ENCODE data around the gene NCS1. TPM values are rescaled to one million over a fixed set of nuclear protein-coding genes. Genes with fewer than 3 reads are reported as not detected.
"Not testable (repeated sequence)": the region's sequence is repeated elsewhere in the genome, so short reads cannot be mapped to it uniquely, and the experiment has no call there.

Gene NCS1
- total RNA-seq, 1 donor from 2014 or later = 37.7 TPM

DNA sequence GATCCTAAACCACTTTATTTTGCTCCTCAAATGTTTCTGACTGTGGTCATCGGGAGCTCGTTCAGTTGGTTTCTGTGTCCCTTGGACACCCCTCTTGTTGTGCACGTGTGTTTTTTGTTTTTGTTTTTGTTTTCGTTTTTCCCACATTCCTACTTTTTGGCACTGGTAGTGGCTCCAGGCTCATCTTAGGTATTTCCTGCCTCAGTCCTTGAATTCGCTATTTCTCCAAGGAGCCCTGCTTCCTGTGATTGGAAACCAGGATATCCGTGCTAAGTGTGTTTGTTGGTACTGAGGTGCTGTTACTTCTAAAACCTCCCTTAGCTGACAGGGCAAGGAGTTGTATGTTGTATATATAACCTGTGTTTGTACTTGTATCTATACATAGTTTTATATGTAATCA, 99.3 kb downstream of the NCS1 start:
- no peak overlapping the region for H3K4me3 Mint-ChIP-seq (ENCODE audit: unreplicated experiment)
- H3K4me1 Mint-ChIP-seq (ENCODE audit: unreplicated experiment) = no peaks in the 10 kb centered on the region
- no peak for DNase-seq (ENCODE audit: extremely low spot score, unreplicated experiment)
- peaks cover 72% of the 10 kb centered on the region for H3K27me3 Mint-ChIP-seq (ENCODE audit: unreplicated experiment)
- H3K36me3 Mint-ChIP-seq (ENCODE audit: unreplicated experiment) = no peaks in the 10 kb centered on the region
- no peaks in the 10 kb centered on the region for H3K9me3 Mint-ChIP-seq (ENCODE audit: unreplicated experiment)
- TF ChIP-seq, protein P1, sequence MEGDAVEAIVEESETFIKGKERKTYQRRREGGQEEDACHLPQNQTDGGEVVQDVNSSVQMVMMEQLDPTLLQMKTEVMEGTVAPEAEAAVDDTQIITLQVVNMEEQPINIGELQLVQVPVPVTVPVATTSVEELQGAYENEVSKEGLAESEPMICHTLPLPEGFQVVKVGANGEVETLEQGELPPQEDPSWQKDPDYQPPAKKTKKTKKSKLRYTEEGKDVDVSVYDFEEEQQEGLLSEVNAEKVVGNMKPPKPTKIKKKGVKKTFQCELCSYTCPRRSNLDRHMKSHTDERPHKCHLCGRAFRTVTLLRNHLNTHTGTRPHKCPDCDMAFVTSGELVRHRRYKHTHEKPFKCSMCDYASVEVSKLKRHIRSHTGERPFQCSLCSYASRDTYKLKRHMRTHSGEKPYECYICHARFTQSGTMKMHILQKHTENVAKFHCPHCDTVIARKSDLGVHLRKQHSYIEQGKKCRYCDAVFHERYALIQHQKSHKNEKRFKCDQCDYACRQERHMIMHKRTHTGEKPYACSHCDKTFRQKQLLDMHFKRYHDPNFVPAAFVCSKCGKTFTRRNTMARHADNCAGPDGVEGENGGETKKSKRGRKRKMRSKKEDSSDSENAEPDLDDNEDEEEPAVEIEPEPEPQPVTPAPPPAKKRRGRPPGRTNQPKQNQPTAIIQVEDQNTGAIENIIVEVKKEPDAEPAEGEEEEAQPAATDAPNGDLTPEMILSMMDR (IDR thresholded peaks at IDR 0.05) = no peak
- H3K27ac Mint-ChIP-seq (ENCODE audit: unreplicated experiment) = no peak overlapping the region

DNA sequence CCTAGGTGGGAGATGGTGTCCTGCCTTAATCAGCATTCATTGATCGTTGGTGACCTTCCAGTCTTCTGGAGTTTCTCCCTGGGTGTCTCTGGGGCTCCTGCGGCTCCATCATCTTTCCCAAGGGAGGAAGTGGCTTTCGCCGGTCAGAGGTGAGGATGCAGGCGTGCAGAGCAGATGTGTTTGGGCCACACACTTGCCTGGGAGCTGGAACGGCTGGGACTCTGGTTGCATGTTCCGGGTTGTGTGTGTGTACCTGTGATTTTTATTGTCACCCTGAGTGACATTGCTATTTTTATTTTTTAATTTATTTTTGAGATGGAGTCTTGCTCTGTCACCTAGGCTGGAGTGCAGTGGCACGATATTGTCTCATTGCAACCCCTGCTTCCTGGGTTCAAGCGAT, 103.0 kb downstream of the NCS1 start:
- H3K9me3 Mint-ChIP-seq (ENCODE audit: unreplicated experiment) = no peaks in the 10 kb centered on the region
- H3K27ac Mint-ChIP-seq (ENCODE audit: unreplicated experiment) = no peak overlapping the region
- no peak for DNase-seq (ENCODE audit: extremely low spot score, unreplicated experiment)
- H3K27me3 Mint-ChIP-seq (ENCODE audit: unreplicated experiment) = peaks cover 45% of the 10 kb centered on the region
- H3K4me3 Mint-ChIP-seq (ENCODE audit: unreplicated experiment) = no peak overlapping the region
- no peaks in the 10 kb centered on the region for H3K4me1 Mint-ChIP-seq (ENCODE audit: unreplicated experiment)
- TF ChIP-seq, protein P1 (IDR thresholded peaks at IDR 0.05) = no peak
- no peaks in the 10 kb centered on the region for H3K36me3 Mint-ChIP-seq (ENCODE audit: unreplicated experiment)

DNA sequence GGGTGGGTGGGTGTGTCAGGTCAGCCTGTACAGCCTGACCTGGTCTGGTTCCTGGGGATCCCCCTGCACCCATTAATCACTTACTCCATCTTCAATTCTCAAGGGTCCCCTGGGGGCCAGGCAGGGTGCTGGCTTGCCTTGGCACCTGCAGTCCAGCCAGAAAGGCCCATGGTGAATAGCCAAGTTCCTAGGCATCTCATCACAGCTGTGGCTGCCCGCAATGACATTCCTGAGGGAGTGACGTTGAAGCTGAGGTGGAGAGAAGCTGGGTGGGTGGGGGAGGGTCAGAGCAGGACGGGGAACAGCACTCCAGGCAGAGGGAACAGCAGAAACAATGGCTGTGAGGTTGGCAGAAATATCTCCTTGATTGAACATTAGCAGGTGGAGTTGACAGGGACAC, 103.9 kb downstream of the NCS1 start:
- Mint-ChIP-seq H3K27ac (ENCODE audit: unreplicated experiment) (no peak overlapping the region), H3K4me3 (ENCODE audit: unreplicated experiment) (no peak overlapping the region), H3K9me3 (ENCODE audit: unreplicated experiment) (no peaks in the 10 kb centered on the region), H3K4me1 (ENCODE audit: unreplicated experiment) (no peaks in the 10 kb centered on the region), H3K27me3 (ENCODE audit: unreplicated experiment) (peaks cover 40% of the 10 kb centered on the region), H3K36me3 (ENCODE audit: unreplicated experiment) (no peaks in the 10 kb centered on the region)
- TF ChIP-seq, protein P1 (IDR thresholded peaks at IDR 0.05) = no peak
- no peak for DNase-seq (ENCODE audit: extremely low spot score, unreplicated experiment)

DNA sequence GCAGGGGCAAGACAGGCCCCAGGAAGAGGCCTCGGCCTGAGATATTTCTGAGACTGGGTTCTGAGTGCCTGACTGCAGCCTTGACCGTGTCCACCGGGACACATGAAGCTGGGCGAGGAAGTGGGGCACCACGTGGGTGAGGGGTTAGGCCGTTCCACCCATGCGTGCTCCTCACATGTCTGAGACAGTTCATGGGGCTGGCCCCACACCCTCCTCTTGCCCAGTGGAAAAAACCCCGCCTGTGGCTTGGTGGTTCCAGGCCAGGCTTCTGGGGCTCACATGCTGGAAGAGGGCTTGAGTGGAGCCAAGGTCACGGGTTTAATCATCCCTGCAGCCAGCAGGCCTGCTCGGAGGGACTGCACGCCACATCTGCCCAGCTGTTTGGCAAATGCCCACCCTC, 104.8 kb downstream of the NCS1 start:
- H3K27me3 Mint-ChIP-seq (ENCODE audit: unreplicated experiment) = peaks cover 38% of the 10 kb centered on the region
- TF ChIP-seq, protein P1 (IDR thresholded peaks at IDR 0.05) = no peak
- no peaks in the 10 kb centered on the region for H3K36me3 Mint-ChIP-seq (ENCODE audit: unreplicated experiment)
- no peaks in the 10 kb centered on the region for H3K4me1 Mint-ChIP-seq (ENCODE audit: unreplicated experiment)
- H3K4me3 Mint-ChIP-seq (ENCODE audit: unreplicated experiment) = no peak overlapping the region
- H3K9me3 Mint-ChIP-seq (ENCODE audit: unreplicated experiment) = no peaks in the 10 kb centered on the region
- no peak overlapping the region for H3K27ac Mint-ChIP-seq (ENCODE audit: unreplicated experiment)
- no peak for DNase-seq (ENCODE audit: extremely low spot score, unreplicated experiment)

DNA sequence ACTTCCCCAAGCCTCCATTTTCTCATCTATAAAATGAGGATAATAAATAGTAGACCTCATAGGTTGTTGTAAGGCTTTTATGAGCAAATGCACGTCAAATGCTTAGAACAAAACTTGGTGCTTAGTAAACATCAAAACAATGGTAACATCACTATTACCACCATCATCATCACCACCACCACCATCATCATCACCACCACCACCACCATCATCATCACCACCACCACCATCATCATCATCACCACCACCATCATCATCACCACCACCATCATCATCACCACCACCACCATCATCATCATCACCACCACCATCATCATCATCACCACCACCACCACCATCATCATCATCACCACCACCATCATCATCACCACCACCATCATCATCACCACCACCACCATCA, 105.3 kb downstream of the NCS1 start:
- not testable (repeated sequence) for DNase-seq (ENCODE audit: extremely low spot score, unreplicated experiment); H3K9me3 Mint-ChIP-seq (ENCODE audit: unreplicated experiment); H3K4me1 Mint-ChIP-seq (ENCODE audit: unreplicated experiment); H3K27ac Mint-ChIP-seq (ENCODE audit: unreplicated experiment); H3K36me3 Mint-ChIP-seq (ENCODE audit: unreplicated experiment); H3K4me3 Mint-ChIP-seq (ENCODE audit: unreplicated experiment)
- peaks cover 40% of the 10 kb centered on the region for H3K27me3 Mint-ChIP-seq (ENCODE audit: unreplicated experiment)
